ENCODE measurements around the gene LEMD2.

LEMD2 gene

GRCh38 chr6:33758815-33759216 lies 30.1 kb downstream of the LEMD2 start:
- no peak for DNase-seq (ENCODE audit: extremely low read depth, low read depth)
- no peak for TF ChIP-seq CTCF (IDR thresholded peaks at IDR 0.05; ENCODE audit: low read depth, low read length)

- TF ChIP-seq CTCF (IDR thresholded peaks at IDR 0.05; ENCODE audit: low read depth, low read length): no peak
- no peak for DNase-seq (ENCODE audit: extremely low read depth, low read depth)
Observed at GRCh38 chr6:33757906-33758305, 31.0 kb downstream of the LEMD2 start.

GRCh38 chr6:33757113-33757512 lies 31.8 kb downstream of the LEMD2 start:
- DNase-seq (ENCODE audit: extremely low read depth, low read depth): no peak
- TF ChIP-seq CTCF (IDR thresholded peaks at IDR 0.05; ENCODE audit: low read depth, low read length): no peak

GRCh38 chr6:33756211-33756954 lies 32.5 kb downstream of the LEMD2 start:
- no peak for TF ChIP-seq CTCF (IDR thresholded peaks at IDR 0.05; ENCODE audit: low read depth, low read length)
- no peak for DNase-seq (ENCODE audit: extremely low read depth, low read depth)

GRCh38 chr6:33755070-33755869 lies 33.7 kb downstream of the LEMD2 start:
- no peak for TF ChIP-seq CTCF (IDR thresholded peaks at IDR 0.05; ENCODE audit: low read depth, low read length)
- DNase-seq (ENCODE audit: extremely low read depth, low read depth): no peak

GRCh38 chr6:33754222-33754621 lies 34.7 kb downstream of the LEMD2 start:
- TF ChIP-seq CTCF (IDR thresholded peaks at IDR 0.05; ENCODE audit: low read depth, low read length): no peak
- no peak for DNase-seq (ENCODE audit: extremely low read depth, low read depth)

- no peak for TF ChIP-seq CTCF (IDR thresholded peaks at IDR 0.05; ENCODE audit: low read depth, low read length)
- no peak for DNase-seq (ENCODE audit: extremely low read depth, low read depth)
Observed at GRCh38 chr6:33752646-33753015, 36.3 kb downstream of the LEMD2 start.

All from AG09319 (cell line).